ENCODE measurements around the gene RNU6-1. TPM values are rescaled to one million over a fixed set of nuclear protein-coding genes. Genes with fewer than 3 reads are reported as not detected.
A peak's percentile ranks its signal among the peaks of the same experiment; 100 is the strongest.

The RNU6-1 gene
- not detected for total RNA-seq

GRCh38 chr15:67839929-67840748, at the start of gene RNU6-1:
TSS of gene RNU6-1 (minus strand) at chr15:67840045.
- peaks cover 37% of the 10 kb centered on the region for H3K4me1 Mint-ChIP-seq (ENCODE audit: low read depth)
- POLR2A ChIA-PET = interaction anchor here (0.6 to 1.1 kb wide), 4 partner anchors 78 to 390 kb away, joined by 3 to 6 read pairs (median 3); no protein-coding TSS in a partner anchor
- H3K9me3 Mint-ChIP-seq (ENCODE audit: insufficient read depth) = no peaks in the 10 kb centered on the region
- DNase-seq = peak; percentile 97
- ATAC-seq = peak; percentile 90
- peaks cover 4% of the 10 kb centered on the region for H3K36me3 Mint-ChIP-seq (ENCODE audit: low read depth)
- peaks cover 25% of the 10 kb centered on the region for H3K27me3 Mint-ChIP-seq (ENCODE audit: low read depth)
- H3K4me3 Mint-ChIP-seq = peak within 1 kb of the TSS; percentile 87
- CTCF ChIA-PET = interaction anchor here (0.6 kb wide), 1 partner anchor 359 kb away, joined by 3 read pairs; no protein-coding TSS in a partner anchor
- H3K27ac Mint-ChIP-seq = peak within 1 kb of the TSS; percentile 94

DNA sequence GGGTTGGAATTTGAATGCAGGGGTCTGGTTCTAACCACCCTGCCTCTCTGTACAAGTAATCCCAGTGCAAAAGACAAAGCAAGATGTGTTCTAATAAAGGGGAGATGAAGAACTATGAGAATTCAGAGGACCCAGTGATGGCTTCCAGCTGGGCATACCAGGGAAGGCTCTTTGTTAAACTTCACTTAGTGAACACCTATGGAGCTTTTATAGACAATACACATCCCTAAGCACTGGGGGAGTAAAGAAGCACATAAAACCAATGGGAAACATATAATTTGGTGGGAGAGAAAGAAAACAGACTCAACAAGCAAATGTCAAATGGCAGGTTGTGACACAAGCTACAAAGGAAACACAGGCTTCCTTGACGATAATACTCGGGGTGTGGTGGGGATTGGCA, 47.9 kb upstream of the RNU6-1 start:
- Mint-ChIP-seq H3K27ac (no peak overlapping the region), H3K36me3 (ENCODE audit: low read depth) (no peaks in the 10 kb centered on the region), H3K9me3 (ENCODE audit: insufficient read depth) (no peaks in the 10 kb centered on the region), H3K4me3 (no peak overlapping the region), H3K4me1 (ENCODE audit: low read depth) (peaks cover 14% of the 10 kb centered on the region), H3K27me3 (ENCODE audit: low read depth) (peaks cover 23% of the 10 kb centered on the region)
- DNase-seq (no peak), ATAC-seq (no peak)
- CTCF ChIA-PET = interaction anchor here (1.2 kb wide), 1 partner anchor 24 kb away, joined by 3 read pairs; no protein-coding TSS in a partner anchor
- POLR2A ChIA-PET = no interaction called here

DNA sequence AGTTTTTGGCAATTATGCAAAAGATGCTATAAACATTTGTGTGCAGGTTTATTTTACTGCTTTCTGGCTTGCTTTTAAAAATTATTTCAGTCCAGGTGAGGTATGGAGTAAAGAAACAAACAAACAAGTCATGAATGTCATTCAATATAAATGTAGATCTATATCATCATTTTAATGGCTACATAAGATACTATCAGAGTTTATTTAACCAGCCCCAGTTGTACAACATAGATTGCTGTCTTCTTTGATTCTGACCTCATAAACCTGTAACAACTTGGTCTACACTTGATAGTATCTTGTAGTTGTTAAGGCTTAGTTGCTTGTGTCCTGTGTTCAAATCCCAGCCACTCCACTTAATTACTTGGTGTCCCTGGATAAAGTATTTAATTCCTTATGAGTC, 46.0 kb upstream of the RNU6-1 start:
- CTCF ChIA-PET = no interaction called here
- Mint-ChIP-seq H3K36me3 (ENCODE audit: low read depth) (no peaks in the 10 kb centered on the region), H3K27ac (no peak overlapping the region), H3K9me3 (ENCODE audit: insufficient read depth) (no peaks in the 10 kb centered on the region), H3K27me3 (ENCODE audit: low read depth) (peaks cover 22% of the 10 kb centered on the region), H3K4me1 (ENCODE audit: low read depth) (peaks cover 21% of the 10 kb centered on the region), H3K4me3 (no peak overlapping the region)
- no peak for DNase-seq
- ATAC-seq = no peak
- POLR2A ChIA-PET = no interaction called here

DNA sequence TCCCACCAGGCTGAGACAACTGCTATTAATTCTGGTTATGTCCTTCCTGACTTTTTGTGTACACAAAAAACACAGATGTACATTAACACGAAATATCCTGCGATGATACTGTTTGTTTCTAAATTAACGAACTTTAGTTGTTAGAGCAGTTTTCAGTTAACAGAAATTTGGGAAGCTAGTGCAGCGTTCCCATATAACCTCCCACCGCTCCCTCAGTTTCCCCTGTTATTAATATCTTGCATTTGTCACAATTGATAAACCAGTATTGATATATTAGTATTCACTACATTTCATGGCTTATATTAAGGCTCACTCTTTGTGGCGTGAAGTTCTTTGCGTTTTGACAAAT, 45.3 kb upstream of the RNU6-1 start:
- Mint-ChIP-seq H3K9me3 (ENCODE audit: insufficient read depth) (no peaks in the 10 kb centered on the region), H3K4me1 (ENCODE audit: low read depth) (peaks cover 21% of the 10 kb centered on the region), H3K4me3 (peak overlapping the region; percentile 66), H3K36me3 (ENCODE audit: low read depth) (no peaks in the 10 kb centered on the region), H3K27ac (no peak overlapping the region), H3K27me3 (ENCODE audit: low read depth) (peaks cover 22% of the 10 kb centered on the region)
- ChIA-PET CTCF (no interaction called here), POLR2A (no interaction called here)
- DNase-seq (no peak), ATAC-seq (no peak)

- Mint-ChIP-seq H3K4me1 (ENCODE audit: low read depth) (peaks cover 21% of the 10 kb centered on the region), H3K9me3 (ENCODE audit: insufficient read depth) (no peaks in the 10 kb centered on the region), H3K4me3 (peak overlapping the region; percentile 66), H3K27me3 (ENCODE audit: low read depth) (peaks cover 22% of the 10 kb centered on the region), H3K36me3 (ENCODE audit: low read depth) (no peaks in the 10 kb centered on the region), H3K27ac (no peak overlapping the region)
- ChIA-PET CTCF (no interaction called here), POLR2A (no interaction called here)
- ATAC-seq (peak; percentile 88), DNase-seq (peak; percentile 38)
Observed at GRCh38 chr15:67884514-67885174, 44.8 kb upstream of the RNU6-1 start.

DNA sequence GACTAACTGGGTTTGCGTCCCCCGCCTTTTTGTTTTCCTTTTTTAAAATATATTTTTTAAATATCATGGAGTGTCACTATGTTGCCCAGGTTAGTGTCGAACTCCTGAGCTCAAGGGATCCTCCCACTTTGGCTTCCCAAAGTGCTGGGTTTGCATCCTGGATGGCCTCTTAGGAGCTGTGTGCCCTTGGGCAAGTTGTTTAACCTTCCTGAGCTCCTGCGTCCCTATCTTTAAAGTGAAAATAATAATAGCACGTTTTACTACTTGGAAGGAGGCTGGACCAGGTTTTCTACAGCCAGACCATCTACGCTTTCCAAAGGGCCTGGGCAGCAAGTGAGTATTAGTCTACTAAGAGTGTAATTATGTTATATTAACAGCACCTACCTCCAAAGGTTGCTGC, 44.2 kb upstream of the RNU6-1 start:
- H3K9me3 Mint-ChIP-seq (ENCODE audit: insufficient read depth) = no peaks in the 10 kb centered on the region
- DNase-seq (no peak), ATAC-seq (no peak)
- POLR2A ChIA-PET = no interaction called here
- H3K27me3 Mint-ChIP-seq (ENCODE audit: low read depth) = peaks cover 22% of the 10 kb centered on the region
- CTCF ChIA-PET = no interaction called here
- H3K4me3 Mint-ChIP-seq = peak overlapping the region; percentile 66
- peaks cover 21% of the 10 kb centered on the region for H3K4me1 Mint-ChIP-seq (ENCODE audit: low read depth)
- no peaks in the 10 kb centered on the region for H3K36me3 Mint-ChIP-seq (ENCODE audit: low read depth)
- no peak overlapping the region for H3K27ac Mint-ChIP-seq

DNA sequence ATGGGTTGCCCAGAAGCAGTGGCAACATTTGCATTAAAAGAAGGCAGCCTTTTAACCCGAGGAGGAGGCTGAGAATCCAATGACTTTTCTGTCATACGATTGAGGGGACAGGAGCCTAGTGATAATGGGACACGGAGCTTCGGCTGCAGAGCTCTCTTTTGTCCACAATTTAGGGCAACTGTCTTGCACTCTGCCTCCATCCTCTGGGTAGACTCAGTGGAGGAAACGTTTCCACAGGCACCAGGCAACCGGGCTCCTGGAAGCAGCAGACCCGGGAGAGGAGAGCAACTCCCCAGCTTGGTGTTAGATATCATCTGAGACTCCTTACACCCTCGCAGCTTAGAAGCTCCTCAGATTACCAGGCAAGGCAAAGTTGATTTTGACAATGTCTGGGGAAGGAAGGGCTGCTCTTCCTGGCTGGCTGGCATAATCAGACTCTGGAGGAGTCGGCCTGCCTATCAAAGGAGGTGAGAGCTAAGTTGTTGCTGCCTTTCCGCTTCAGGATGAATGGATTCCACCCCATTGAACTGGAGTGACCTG, 43.5 kb upstream of the RNU6-1 start:
- ChIA-PET CTCF (interaction anchor here (0.8 to 1.1 kb wide), 2 partner anchors 20 to 272 kb away, joined by 3 to 4 read pairs; no protein-coding TSS in a partner anchor), POLR2A (interaction anchor here (1.2 kb wide), 1 partner anchor 171 kb away, joined by 4 read pairs; the partner anchor contains the start of gene PIAS1)
- Mint-ChIP-seq H3K27ac (no peak overlapping the region), H3K9me3 (ENCODE audit: insufficient read depth) (no peaks in the 10 kb centered on the region), H3K36me3 (ENCODE audit: low read depth) (no peaks in the 10 kb centered on the region), H3K4me1 (ENCODE audit: low read depth) (peaks cover 21% of the 10 kb centered on the region), H3K4me3 (no peak overlapping the region), H3K27me3 (ENCODE audit: low read depth) (peaks cover 22% of the 10 kb centered on the region)
- DNase-seq (no peak), ATAC-seq (no peak)

GRCh38 chr15:67882487-67883233, 42.8 kb upstream of the RNU6-1 start:
- ATAC-seq (no peak), DNase-seq (peak; percentile 36)
- peaks cover 23% of the 10 kb centered on the region for H3K27me3 Mint-ChIP-seq (ENCODE audit: low read depth)
- no peak overlapping the region for H3K4me3 Mint-ChIP-seq
- peaks cover 21% of the 10 kb centered on the region for H3K4me1 Mint-ChIP-seq (ENCODE audit: low read depth)
- POLR2A ChIA-PET = interaction anchor here (0.6 to 1.2 kb wide), 2 partner anchors 171 to 812 kb away, joined by 3 to 4 read pairs; partner anchors contain the start of gene PIAS1
- CTCF ChIA-PET = interaction anchor here (0.8 to 1.1 kb wide), 2 partner anchors 20 to 272 kb away, joined by 3 to 4 read pairs; no protein-coding TSS in a partner anchor
- H3K27ac Mint-ChIP-seq = no peak overlapping the region
- H3K9me3 Mint-ChIP-seq (ENCODE audit: insufficient read depth) = no peaks in the 10 kb centered on the region
- no peaks in the 10 kb centered on the region for H3K36me3 Mint-ChIP-seq (ENCODE audit: low read depth)

GRCh38 chr15:67880651-67881182, 40.9 kb upstream of the RNU6-1 start:
- H3K9me3 Mint-ChIP-seq (ENCODE audit: insufficient read depth) = no peaks in the 10 kb centered on the region
- no peak overlapping the region for H3K27ac Mint-ChIP-seq
- no peak for DNase-seq
- ChIA-PET CTCF (no interaction called here), POLR2A (no interaction called here)
- H3K36me3 Mint-ChIP-seq (ENCODE audit: low read depth) = no peaks in the 10 kb centered on the region
- H3K27me3 Mint-ChIP-seq (ENCODE audit: low read depth) = peaks cover 23% of the 10 kb centered on the region
- H3K4me3 Mint-ChIP-seq = no peak overlapping the region
- ATAC-seq = no peak
- H3K4me1 Mint-ChIP-seq (ENCODE audit: low read depth) = peaks cover 21% of the 10 kb centered on the region

- DNase-seq (no peak), ATAC-seq (no peak)
- no peaks in the 10 kb centered on the region for H3K36me3 Mint-ChIP-seq (ENCODE audit: low read depth)
- ChIA-PET POLR2A (no interaction called here), CTCF (no interaction called here)
- H3K4me1 Mint-ChIP-seq (ENCODE audit: low read depth) = peaks cover 14% of the 10 kb centered on the region
- H3K4me3 Mint-ChIP-seq = no peak overlapping the region
- H3K9me3 Mint-ChIP-seq (ENCODE audit: insufficient read depth) = no peaks in the 10 kb centered on the region
- no peak overlapping the region for H3K27ac Mint-ChIP-seq
- H3K27me3 Mint-ChIP-seq (ENCODE audit: low read depth) = peaks cover 16% of the 10 kb centered on the region
Observed at GRCh38 chr15:67879440-67880129, 39.7 kb upstream of the RNU6-1 start.

- H3K27me3 Mint-ChIP-seq (ENCODE audit: low read depth) = peaks cover 19% of the 10 kb centered on the region
- no peaks in the 10 kb centered on the region for H3K9me3 Mint-ChIP-seq (ENCODE audit: insufficient read depth)
- POLR2A ChIA-PET = no interaction called here
- no peak overlapping the region for H3K27ac Mint-ChIP-seq
- ATAC-seq = no peak
- no peak for DNase-seq
- H3K36me3 Mint-ChIP-seq (ENCODE audit: low read depth) = no peaks in the 10 kb centered on the region
- CTCF ChIA-PET = no interaction called here
- H3K4me1 Mint-ChIP-seq (ENCODE audit: low read depth) = peaks cover 10% of the 10 kb centered on the region
- no peak overlapping the region for H3K4me3 Mint-ChIP-seq
Observed at GRCh38 chr15:67878712-67879206, 38.9 kb upstream of the RNU6-1 start.

All from activated CD8-positive, alpha-beta T cell treated with anti-CD3 and anti-CD28 coated beads, Interleukin-2, amount 10 ng/mL, durations not matched to agents 7 days and 5 days (primary cell).